Fibroblast of the aortic adventitia (primary cell): ENCODE measurements around the gene DERA. TPM values are rescaled to one million over a fixed set of nuclear protein-coding genes. Genes with fewer than 3 reads are reported as not detected.

Experiments used
- DNase-seq: peaks from one replicate; pipeline ENCODE4 v3.0.0-alpha.2; 2010; ENCODE audit warnings: low read depth
- H3K4me3 ChIP-seq: 2 replicates; pipeline ENCODE4 v1.5.1; 2011; ENCODE audit warnings: low read depth, mild to moderate bottlenecking, control low read depth, low read length, moderate library complexity
- total RNA-seq: library from RNA; depleted of rRNA; stranded (reverse); fragments of >200 nt; gene quantifications from 2 replicates; pipeline ENCODE4 v1.2.3, GENCODE V29; 2012; ENCODE audit warnings: low replicate concordance
- TF ChIP-seq, protein P1 (sequence below): IDR thresholded peaks from 2 replicates; pipeline ENCODE4 v1.5.1; 2011; ENCODE audit warnings: mild to moderate bottlenecking, low read length, control low read depth, inconsistent platforms; ENCODE audit not compliant: insufficient read depth

DERA gene
- total RNA-seq, 1 donor = 72.2 TPM

DNA sequence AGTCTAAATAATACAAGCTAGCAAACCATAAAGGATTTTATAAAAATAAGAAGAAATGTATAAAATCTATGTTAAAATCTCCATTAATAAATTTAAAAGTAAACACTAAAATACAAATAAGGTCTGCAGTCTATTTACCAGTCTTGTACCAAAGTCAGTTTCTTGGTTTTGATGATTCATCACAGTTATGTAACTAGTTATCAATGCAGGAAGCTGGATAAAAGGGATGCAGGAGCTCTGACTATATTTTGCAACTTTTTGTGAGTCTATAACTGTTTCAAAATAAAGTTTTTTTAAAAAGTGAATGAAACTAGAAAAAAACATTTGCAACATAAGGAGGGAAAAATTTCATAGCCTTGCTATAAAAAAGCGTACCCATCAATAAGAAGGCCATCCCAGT is 151.5 kb downstream of the DERA start:
- DNase-seq = peak; percentile 43
- TF ChIP-seq, protein P1, sequence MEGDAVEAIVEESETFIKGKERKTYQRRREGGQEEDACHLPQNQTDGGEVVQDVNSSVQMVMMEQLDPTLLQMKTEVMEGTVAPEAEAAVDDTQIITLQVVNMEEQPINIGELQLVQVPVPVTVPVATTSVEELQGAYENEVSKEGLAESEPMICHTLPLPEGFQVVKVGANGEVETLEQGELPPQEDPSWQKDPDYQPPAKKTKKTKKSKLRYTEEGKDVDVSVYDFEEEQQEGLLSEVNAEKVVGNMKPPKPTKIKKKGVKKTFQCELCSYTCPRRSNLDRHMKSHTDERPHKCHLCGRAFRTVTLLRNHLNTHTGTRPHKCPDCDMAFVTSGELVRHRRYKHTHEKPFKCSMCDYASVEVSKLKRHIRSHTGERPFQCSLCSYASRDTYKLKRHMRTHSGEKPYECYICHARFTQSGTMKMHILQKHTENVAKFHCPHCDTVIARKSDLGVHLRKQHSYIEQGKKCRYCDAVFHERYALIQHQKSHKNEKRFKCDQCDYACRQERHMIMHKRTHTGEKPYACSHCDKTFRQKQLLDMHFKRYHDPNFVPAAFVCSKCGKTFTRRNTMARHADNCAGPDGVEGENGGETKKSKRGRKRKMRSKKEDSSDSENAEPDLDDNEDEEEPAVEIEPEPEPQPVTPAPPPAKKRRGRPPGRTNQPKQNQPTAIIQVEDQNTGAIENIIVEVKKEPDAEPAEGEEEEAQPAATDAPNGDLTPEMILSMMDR = no peak
- H3K4me3 ChIP-seq = no peak overlapping the region

DNA sequence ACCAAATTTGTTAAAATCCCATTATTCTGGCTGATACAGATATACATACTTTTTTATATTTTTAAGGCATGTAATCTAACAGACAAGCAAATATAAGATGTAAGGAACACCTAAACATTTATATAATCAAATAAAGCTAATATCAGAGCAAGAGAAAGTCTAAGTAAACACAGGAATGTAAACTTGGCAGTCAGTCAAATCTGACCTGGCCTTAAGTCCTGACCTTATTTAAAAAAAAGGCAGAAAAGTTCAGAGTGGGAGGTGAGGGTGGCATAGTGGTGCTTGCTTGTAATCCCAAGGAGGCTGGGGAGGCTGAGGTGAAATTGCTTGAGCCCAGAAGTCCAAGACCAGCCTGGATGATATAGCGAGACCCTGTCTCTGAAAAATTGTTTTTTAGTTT is 152.6 kb downstream of the DERA start:
- peak; percentile 37 for DNase-seq
- H3K4me3 ChIP-seq = no peak overlapping the region
- TF ChIP-seq, protein P1 = no peak

DNA sequence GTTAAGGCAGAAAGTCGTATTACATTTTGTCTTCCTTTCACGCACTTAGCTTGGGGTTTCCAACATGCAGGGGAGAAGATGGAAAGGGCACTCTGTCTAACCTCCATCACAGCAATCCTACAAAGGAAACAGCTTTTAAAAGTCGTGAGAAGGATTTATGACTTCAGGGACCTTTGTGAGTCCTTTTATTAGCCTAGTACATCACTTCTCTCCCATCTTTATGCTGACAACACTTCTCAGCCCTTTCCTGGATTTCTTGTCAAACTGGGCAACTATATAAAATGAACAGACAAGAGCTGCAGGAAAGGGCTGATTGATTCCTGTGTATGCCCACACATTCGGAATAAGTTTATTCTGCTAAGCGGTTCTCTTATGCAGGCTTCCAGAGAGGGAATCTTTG is 159.0 kb downstream of the DERA start:
- TF ChIP-seq, protein P1 = no peak
- DNase-seq = no peak
- no peak overlapping the region for H3K4me3 ChIP-seq

DNA sequence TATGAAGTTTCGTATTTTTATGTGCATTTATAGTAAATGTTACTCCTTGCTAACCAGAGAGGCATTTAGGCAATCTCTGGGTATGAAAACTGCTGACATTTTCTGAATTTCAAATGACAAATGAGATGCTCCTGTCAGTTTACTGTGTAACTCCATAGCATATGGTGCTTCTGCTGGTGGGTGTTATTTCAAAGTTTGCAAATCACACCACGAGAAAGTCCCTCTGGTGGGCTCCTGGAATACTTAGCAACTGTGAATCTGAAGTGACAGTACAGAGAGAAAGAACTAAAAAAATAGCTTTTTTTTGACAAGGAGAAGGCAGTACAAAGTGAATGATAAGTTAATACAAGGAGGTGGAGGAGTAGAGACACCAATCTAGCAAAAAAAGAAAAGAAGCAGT is 161.5 kb downstream of the DERA start:
- no peak for DNase-seq

DNA sequence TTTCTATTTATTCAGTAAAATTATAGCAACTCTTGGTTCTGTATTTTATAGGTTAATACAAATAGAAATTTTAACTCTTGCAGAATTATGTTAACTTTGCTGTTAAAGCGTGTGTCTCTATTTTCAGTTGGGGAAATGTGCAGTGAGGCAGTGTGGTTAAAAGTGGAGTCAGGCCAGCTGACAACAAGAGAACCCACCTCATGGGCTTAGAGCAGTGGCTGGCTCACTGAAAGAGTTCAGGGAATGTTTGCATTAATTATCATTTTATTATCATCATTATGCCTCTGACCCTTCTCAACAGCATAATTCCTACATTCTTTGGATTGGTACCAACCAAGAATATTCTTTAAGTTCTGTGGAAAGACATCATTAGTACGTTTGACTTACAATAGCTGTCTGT is 163.8 kb downstream of the DERA start:
- TF ChIP-seq, protein P1 = no peak
- no peak for DNase-seq
- no peak overlapping the region for H3K4me3 ChIP-seq

More for the DNA sequence above, 161.5 kb downstream of the DERA start:
- no peak overlapping the region for H3K4me3 ChIP-seq
- TF ChIP-seq, protein P1 = no peak

DNA sequence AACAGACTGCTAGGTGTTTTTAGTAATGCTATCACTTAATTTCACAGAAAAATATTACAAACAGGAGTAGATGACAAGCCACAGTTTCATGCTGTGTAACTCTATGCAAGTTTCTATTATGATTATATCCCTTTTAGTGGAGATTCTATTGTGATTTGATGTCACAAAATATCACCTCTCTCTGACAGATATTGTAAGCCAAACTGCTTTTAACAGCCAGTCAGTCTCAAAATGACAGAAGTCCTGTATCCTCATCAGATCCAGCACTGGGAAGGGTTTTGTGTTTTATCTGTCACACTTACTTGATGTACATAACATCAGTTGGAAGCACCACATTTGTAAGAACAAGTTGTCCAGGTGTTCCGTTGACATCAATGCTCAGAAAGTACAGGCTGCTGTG is 164.8 kb downstream of the DERA start:
- no peak for DNase-seq
- H3K4me3 ChIP-seq = no peak overlapping the region
- TF ChIP-seq, protein P1 = no peak

DNA sequence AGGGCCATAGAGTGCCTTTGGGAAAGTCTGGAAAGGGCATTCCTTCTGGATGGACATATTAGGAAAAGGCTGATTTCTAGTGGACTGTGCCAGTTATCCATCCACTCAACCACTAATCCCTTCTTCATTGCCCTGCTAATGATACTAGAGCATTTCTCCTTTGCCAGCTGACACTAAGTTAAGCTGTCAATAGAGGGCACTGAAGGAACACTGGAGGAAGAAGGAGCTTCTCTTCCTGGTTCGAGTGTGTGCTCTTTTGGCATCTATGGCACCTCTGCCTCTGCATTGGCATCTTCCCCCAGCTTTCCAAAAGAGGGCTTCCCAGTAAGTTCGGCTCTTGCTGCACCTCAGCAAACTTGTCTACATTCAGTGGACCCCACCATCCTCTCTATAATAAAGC is 165.4 kb downstream of the DERA start:
- TF ChIP-seq, protein P1 = peak; percentile 32
- DNase-seq = peak; percentile 24

More for the DNA sequence above, 165.4 kb downstream of the DERA start:
- no peak overlapping the region for H3K4me3 ChIP-seq
